Stomach (tissue), 9 donors: ENCODE results near the gene COPE. TPM values are rescaled to one million over a fixed set of nuclear protein-coding genes. Genes with fewer than 3 reads are reported as not detected.

Source experiments
- DNase-seq, 2 donors: peaks; one replicate each; pipeline versions ENCODE4 v3.0.0 to v3.0.0-alpha.2; 2013 to 2019
- H3K27ac ChIP-seq, 5 donors: fragments of 200-600 bp in 4 of 5; sonication (generic) in 4 of 5; one replicate each; pipeline ENCODE4 v1.5.1; 2013 to 2019; ENCODE audit warnings: mild to moderate bottlenecking in 1 of 5, moderate library complexity in 1 of 5
- H3K27me3 ChIP-seq, 3 donors: fragments of 200-600 bp; sonication (generic); one replicate each; pipeline ENCODE4 v1.5.1; 2017 to 2019; ENCODE audit warnings: mixed run types in 1 of 3
- H3K36me3 ChIP-seq, 4 donors: fragments of 200-600 bp; sonication (generic); 1 replicate in 3 of 4; 2 replicates in 1 of 4; pipeline ENCODE4 v1.5.1; 2016 to 2019
- H3K4me1 ChIP-seq, 4 donors: fragments of 200-600 bp; sonication (generic); one replicate each; pipeline ENCODE4 v1.5.1; 2016 to 2019
- H3K4me3 ChIP-seq, 4 donors: fragments of 200-600 bp; sonication (generic) in 3 of 4; one replicate each; pipeline ENCODE4 v1.5.1; 2016 to 2019; ENCODE audit warnings: mild to moderate bottlenecking in 1 of 4
- H3K9me3 ChIP-seq, 4 donors: fragments of 200-600 bp; sonication (generic); one replicate each; pipeline ENCODE4 v1.5.1; 2016 to 2019
- EP300 ChIP-seq: sonication (generic); formaldehyde crosslinking; IDR thresholded peaks from one replicate; pipeline ENCODE4 v1.6.1; 2017; ENCODE audit warnings: antibody characterized with exemption
- POLR2A ChIP-seq, 4 donors: fragments of 450-650 bp; IDR thresholded peaks; one replicate each; pipeline ENCODE4 v1.6.1; 2016; ENCODE audit warnings: antibody characterized with exemption in 4 of 4, control low read depth in 2 of 4, mild to moderate bottlenecking in 1 of 4, moderate library complexity in 1 of 4
- POLR2AphosphoS5 ChIP-seq, 3 donors: sonication (generic); formaldehyde crosslinking; IDR thresholded peaks; one replicate each; pipeline ENCODE4 v1.6.1; 2016; ENCODE audit warnings: antibody characterized with exemption in 3 of 3
- WGBS, 5 donors: extraction: QIAGEN DNeasy Blood & Tissue Kit in 3 of 5; methylation state at CpG; one replicate each; pipeline versions ENCODE4 v1.1.5 to v1.1.7; 2013 to 2018; 5-methylcytosine and 5-hydroxymethylcytosine counted together
- intact Hi-C: fragments of 100-400 bp; cut with DNase I; formaldehyde crosslinking; loops from one replicate; pipeline ENCODE4 v1.15.1; 2023; ENCODE audit warnings: low total_unique reads
- polyA plus RNA-seq, 3 donors: library from polyadenylated mRNA; stranded (reverse); fragments of 200-250 nt; gene quantifications; one replicate each; pipeline ENCODE4 v1.2.3, GENCODE V29; 2013
- total RNA-seq, 5 donors: library from RNA; depleted of rRNA; stranded (reverse); fragments of >200 nt; gene quantifications; one replicate each; pipeline versions ENCODE4 v1.1.0 to v1.2.3, GENCODE V29; 2014 to 2016
- TF ChIP-seq, protein P1 (sequence below), 7 experiments: fragments of 450-650 bp in 4 of 7; fragments of 200-600 bp in 3 of 7; sonication (generic) in 3 of 7; IDR thresholded peaks; one replicate each; pipeline ENCODE4 v1.5.1; 2016 to 2019; ENCODE audit warnings: antibody characterized with exemption in 7 of 7, control low read depth in 2 of 7, mild to moderate bottlenecking in 1 of 7
- donor health status: healthy with polysubstance abuse.
- donor health status: Bipolar disorder and iron deficiency.
- donor health status: healthy.

Gene COPE
- total and polyA plus RNA-seq, 8 donors: 76.7 to 283 (median 209) TPM

DNA sequence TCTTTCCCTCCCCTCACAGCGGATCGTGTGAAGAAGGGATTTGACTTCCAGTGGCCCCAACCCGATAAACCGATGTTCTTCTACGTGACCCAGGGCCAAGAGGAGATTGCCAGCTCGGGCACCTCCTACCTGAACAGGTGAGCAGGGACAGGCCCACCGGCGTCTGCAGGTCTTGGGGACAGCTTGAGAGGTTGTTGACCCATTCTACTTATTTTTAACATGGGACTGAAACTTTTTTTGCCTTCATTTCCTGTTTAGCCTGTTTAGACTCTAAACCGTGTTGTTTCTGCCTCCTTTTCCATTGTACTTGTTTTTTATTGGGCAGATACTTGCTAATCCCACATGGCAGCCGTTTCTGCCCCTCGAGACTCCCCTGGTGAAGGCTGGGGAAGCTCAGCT is 58.9 kb downstream of the COPE start:
- intact Hi-C loops: no loop called here
- WGBS, 5 donors: 76 to 84% (median 77%) methylated on average over 11 of the region's 11 CpGs

DNA sequence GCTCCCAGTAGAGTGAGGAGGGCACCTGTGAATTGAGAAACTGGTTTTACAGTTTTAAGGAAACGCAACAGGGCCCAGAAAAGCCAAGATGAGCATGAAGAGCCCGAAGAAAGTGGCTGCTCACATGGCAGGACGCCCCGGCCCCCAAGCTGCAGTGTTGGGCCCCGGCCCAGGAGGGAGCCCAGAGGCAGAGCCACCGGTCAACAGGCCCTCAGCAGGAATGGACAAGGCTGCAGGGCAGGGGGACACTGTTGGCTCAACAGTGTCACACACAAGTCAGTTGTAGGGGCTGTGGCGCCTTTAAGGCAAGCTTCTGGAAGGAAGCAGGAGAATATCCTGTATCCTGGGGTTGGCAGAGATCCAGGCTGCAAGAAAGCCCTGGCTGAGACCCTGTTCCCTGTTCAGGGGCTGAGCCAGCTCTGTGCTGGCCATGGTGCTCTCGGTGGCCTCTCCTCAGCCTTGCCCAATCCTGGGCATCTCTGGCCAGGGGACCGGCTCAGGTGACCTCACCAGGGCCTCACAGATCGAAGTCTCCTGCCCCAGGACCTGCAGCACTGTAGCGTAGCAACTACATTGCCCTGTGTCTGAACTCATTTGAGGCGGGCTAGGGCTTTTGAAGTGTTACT is 59.4 kb downstream of the COPE start:
- H3K36me3 ChIP-seq: peaks cover 95 to 100% (median 100%) of the 10 kb centered on the region in 4 donors
- TF ChIP-seq POLR2AphosphoS5 (IDR thresholded peaks at IDR 0.05): no peak
- TF ChIP-seq, protein P1, sequence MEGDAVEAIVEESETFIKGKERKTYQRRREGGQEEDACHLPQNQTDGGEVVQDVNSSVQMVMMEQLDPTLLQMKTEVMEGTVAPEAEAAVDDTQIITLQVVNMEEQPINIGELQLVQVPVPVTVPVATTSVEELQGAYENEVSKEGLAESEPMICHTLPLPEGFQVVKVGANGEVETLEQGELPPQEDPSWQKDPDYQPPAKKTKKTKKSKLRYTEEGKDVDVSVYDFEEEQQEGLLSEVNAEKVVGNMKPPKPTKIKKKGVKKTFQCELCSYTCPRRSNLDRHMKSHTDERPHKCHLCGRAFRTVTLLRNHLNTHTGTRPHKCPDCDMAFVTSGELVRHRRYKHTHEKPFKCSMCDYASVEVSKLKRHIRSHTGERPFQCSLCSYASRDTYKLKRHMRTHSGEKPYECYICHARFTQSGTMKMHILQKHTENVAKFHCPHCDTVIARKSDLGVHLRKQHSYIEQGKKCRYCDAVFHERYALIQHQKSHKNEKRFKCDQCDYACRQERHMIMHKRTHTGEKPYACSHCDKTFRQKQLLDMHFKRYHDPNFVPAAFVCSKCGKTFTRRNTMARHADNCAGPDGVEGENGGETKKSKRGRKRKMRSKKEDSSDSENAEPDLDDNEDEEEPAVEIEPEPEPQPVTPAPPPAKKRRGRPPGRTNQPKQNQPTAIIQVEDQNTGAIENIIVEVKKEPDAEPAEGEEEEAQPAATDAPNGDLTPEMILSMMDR (IDR thresholded peaks at IDR 0.05): no peak
- no peak for TF ChIP-seq POLR2A (IDR thresholded peaks at IDR 0.05)
- TF ChIP-seq EP300: no peak
- intact Hi-C loops: no loop called here
- no peak overlapping the region for H3K27ac ChIP-seq
- no peaks in the 10 kb centered on the region for H3K9me3 ChIP-seq
- peaks cover 0 to 13% (median 7%) of the 10 kb centered on the region in 4 donors for H3K4me1 ChIP-seq
- DNase-seq: no peak
- no peaks in the 10 kb centered on the region for H3K27me3 ChIP-seq
- H3K4me3 ChIP-seq: no peak overlapping the region
- WGBS, 5 donors: 81 to 94% (median 85%) methylated on average over 7 to 12 of the region's 12 CpGs

More for the DNA sequence above, 58.9 kb downstream of the COPE start:
- Histone ChIP-seq H3K27ac (no peak overlapping the region), H3K4me3 (no peak overlapping the region), H3K4me1 (peaks cover 0 to 13% (median 7%) of the 10 kb centered on the region in 4 donors), H3K36me3 (peaks cover 95 to 100% (median 100%) of the 10 kb centered on the region in 4 donors), H3K27me3 (no peaks in the 10 kb centered on the region), H3K9me3 (no peaks in the 10 kb centered on the region)
- no peak for DNase-seq
- TF ChIP-seq, protein P1 (IDR thresholded peaks at IDR 0.05): no peak
- TF ChIP-seq POLR2A (IDR thresholded peaks at IDR 0.05) (no peak), EP300 (no peak), POLR2AphosphoS5 (IDR thresholded peaks at IDR 0.05) (no peak)

DNA sequence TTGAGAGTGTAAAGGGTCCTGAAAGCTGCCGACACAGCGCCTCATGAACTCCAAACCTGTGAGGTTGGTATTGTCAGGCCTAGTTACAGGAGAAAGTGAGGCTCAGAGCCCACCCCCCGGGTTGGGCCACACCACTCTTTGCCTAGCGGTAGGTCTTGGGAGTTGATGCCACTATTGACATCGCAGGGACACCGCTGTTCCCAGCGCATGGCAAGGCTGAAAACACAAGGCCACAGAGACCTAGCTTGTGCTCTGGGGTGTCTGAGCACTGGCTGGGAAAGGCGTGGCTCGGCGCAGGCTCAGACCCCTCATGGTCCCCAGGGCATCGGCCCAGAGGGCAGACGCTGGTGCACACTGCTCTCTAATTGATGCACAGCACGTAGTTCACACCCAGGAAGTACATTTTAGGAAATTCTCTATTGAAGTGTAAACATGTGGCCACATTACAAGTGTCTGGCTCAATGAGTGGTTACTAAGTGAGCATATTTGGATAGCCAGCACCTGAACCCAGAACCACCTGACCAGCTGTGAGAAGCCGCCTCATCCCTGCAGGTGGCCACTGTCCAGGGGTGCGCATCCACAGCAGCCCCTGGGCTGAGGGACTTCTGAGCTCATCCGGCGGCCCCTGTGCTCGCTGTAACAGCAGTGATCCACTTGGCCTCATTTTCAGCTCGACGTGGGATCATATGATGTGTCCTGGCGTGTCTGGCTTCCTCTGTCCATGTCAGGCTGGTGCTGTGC is 60.1 kb downstream of the COPE start:
- H3K4me1 ChIP-seq: peaks cover 0 to 13% (median 7%) of the 10 kb centered on the region in 4 donors
- 89 to 92% (median 91%) methylated on average over 18 to 21 of the region's 21 CpGs for WGBS, 5 donors
- intact Hi-C loops: no loop called here
- H3K4me3 ChIP-seq: no peak overlapping the region
- no peaks in the 10 kb centered on the region for H3K9me3 ChIP-seq
- H3K27ac ChIP-seq: no peak overlapping the region
- H3K27me3 ChIP-seq: no peaks in the 10 kb centered on the region
- H3K36me3 ChIP-seq: peaks cover 98 to 100% (median 100%) of the 10 kb centered on the region in 4 donors
- DNase-seq: no peak
- TF ChIP-seq POLR2A (IDR thresholded peaks at IDR 0.05) (no peak), EP300 (no peak), POLR2AphosphoS5 (IDR thresholded peaks at IDR 0.05) (no peak)
- TF ChIP-seq, protein P1 (IDR thresholded peaks at IDR 0.05): no peak

DNA sequence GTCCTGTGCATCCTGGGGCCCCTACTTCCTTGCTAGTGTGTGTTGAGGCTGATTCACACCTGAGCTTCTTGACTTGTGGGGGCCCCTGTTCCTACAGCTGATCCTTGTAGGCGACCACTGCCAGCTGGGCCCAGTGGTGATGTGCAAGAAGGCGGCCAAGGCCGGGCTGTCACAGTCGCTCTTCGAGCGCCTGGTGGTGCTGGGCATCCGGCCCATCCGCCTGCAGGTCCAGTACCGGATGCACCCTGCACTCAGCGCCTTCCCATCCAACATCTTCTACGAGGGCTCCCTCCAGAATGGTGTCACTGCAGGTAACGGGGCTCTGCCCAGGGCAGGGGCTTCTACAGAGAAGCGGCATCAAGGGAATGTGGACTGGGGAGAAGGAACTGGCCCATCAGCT is 62.0 kb downstream of the COPE start:
- Histone ChIP-seq H3K27me3 (no peaks in the 10 kb centered on the region), H3K27ac (no peak overlapping the region), H3K4me1 (peaks cover 0 to 13% (median 7%) of the 10 kb centered on the region in 4 donors), H3K9me3 (no peaks in the 10 kb centered on the region), H3K4me3 (no peak overlapping the region), H3K36me3 (peaks cover 99 to 100% (median 100%) of the 10 kb centered on the region in 4 donors)
- intact Hi-C loops: no loop called here
- no peak for DNase-seq
- WGBS, 5 donors: 91 to 99% (median 94%) methylated on average over 10 to 13 of the region's 13 CpGs
- TF ChIP-seq POLR2AphosphoS5 (IDR thresholded peaks at IDR 0.05) (no peak), EP300 (no peak), POLR2A (IDR thresholded peaks at IDR 0.05) (no peak)
- TF ChIP-seq, protein P1 (IDR thresholded peaks at IDR 0.05): no peak
